ENCODE results near the gene TSPOAP1. TPM values are rescaled to one million over a fixed set of nuclear protein-coding genes. Genes with fewer than 3 reads are reported as not detected.

The TSPOAP1 gene
- total and polyA plus RNA-seq, 8 donors = 6.5 to 68.8 (median 11.6) TPM; not detected in 1

DNA sequence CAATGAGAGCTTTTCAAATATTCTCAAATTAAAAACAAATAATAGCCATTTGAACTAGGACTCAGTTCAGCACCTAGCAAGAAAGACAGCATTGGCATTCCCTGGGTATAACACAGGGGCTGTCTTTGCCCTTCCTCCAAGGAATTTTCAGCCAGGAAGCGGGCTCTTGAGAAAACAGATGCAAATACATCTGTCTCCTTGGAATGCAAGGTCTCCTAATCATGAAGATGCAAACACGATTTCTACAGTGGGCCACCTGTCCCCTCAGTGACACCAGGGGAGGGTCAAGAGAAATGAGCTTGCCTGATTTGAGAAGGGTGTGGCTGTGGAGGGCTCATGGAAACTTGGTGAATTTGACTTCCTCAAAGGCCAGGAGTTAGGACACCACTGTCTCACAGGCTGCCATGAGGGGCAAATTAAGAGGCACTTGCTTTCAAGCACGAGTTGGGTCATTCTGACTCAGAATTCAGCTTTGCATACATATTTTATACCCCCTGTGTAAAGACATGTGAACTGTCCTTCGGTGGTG lies 47.9 kb upstream of the TSPOAP1 start:
- Histone ChIP-seq H3K9me3 (no peaks in the 10 kb centered on the region), H3K27me3 (no peaks in the 10 kb centered on the region), H3K27ac (peak overlapping the region in 1 of 5 donors; percentile 47), H3K36me3 (no peaks in the 10 kb centered on the region), H3K4me3 (no peak overlapping the region), H3K4me1 (peaks cover 16 to 43% (median 20%) of the 10 kb centered on the region in 4 donors)
- 61 to 71% (median 63%) methylated on average over 4 of the region's 4 CpGs for WGBS, 5 donors
- TF ChIP-seq, protein P1, sequence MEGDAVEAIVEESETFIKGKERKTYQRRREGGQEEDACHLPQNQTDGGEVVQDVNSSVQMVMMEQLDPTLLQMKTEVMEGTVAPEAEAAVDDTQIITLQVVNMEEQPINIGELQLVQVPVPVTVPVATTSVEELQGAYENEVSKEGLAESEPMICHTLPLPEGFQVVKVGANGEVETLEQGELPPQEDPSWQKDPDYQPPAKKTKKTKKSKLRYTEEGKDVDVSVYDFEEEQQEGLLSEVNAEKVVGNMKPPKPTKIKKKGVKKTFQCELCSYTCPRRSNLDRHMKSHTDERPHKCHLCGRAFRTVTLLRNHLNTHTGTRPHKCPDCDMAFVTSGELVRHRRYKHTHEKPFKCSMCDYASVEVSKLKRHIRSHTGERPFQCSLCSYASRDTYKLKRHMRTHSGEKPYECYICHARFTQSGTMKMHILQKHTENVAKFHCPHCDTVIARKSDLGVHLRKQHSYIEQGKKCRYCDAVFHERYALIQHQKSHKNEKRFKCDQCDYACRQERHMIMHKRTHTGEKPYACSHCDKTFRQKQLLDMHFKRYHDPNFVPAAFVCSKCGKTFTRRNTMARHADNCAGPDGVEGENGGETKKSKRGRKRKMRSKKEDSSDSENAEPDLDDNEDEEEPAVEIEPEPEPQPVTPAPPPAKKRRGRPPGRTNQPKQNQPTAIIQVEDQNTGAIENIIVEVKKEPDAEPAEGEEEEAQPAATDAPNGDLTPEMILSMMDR (IDR thresholded peaks at IDR 0.05) = no peak
- no peak for TF ChIP-seq POLR2A (IDR thresholded peaks at IDR 0.05)
- TF ChIP-seq EP300 (IDR thresholded peaks at IDR 0.05) = no peak
- DNase-seq = no peak
- intact Hi-C loops (cut with DNase I; ENCODE audit: low total_unique reads) = no loop called here

DNA sequence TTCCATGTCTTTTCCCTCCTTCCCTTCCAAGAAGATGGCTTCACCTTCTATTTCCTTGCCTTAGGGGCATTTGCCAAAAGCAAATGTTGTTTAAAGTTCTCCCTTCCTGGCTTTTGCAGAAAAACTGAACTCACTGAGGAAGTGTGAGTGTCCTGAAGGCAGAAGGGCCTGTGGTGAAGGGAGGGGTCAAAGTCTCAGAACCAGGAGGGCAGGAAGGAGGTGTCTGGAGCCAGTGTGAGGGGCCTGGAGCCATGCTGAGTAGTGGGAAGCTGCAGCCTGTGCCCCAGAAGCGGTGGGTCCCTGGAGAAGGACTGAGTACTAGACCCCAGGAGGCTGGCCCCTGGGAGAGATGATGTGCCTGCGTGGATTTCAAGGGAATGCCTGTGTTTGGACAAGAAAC lies 47.2 kb upstream of the TSPOAP1 start:
- TF ChIP-seq, protein P1 (IDR thresholded peaks at IDR 0.05) = no peak
- TF ChIP-seq POLR2A (IDR thresholded peaks at IDR 0.05) = no peak
- TF ChIP-seq POLR2AphosphoS5 (IDR thresholded peaks at IDR 0.05) = no peak
- no peak for TF ChIP-seq EP300 (IDR thresholded peaks at IDR 0.05)
- WGBS, 5 donors = 72 to 87% (median 81%) methylated on average over 2 of the region's 2 CpGs
- Histone ChIP-seq H3K4me3 (no peak overlapping the region), H3K27ac (peak overlapping the region in 1 of 5 donors; percentile 46), H3K27me3 (no peaks in the 10 kb centered on the region), H3K4me1 (peaks cover 9 to 37% (median 13%) of the 10 kb centered on the region in 4 donors), H3K9me3 (no peaks in the 10 kb centered on the region), H3K36me3 (peaks cover 0 to 1% (median 0%) of the 10 kb centered on the region in 4 donors)
- intact Hi-C loops (cut with DNase I; ENCODE audit: low total_unique reads) = no loop called here
- DNase-seq = no peak

DNA sequence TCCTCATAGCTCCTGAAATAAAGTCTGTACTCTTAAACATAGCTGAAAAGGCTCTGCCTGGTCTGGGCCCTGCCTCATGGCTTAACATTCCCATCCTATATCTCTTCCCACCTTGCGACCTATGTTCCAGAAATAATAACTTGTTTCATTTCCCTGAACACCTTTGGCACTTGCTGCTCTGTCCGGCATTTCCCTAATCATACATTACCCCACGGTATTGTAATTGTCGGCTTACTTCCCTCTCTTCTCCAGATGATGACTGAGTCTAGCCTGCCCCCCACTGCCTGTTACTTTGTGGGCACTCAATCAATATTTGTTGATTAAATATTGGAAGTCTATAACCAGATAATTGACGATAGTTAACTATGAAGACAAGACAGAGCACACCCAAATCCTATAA lies 46.7 kb upstream of the TSPOAP1 start:
- intact Hi-C loops (cut with DNase I; ENCODE audit: low total_unique reads) = no loop called here
- Histone ChIP-seq H3K4me3 (no peak overlapping the region), H3K27ac (peak overlapping the region in 1 of 5 donors; percentile 46), H3K27me3 (no peaks in the 10 kb centered on the region), H3K36me3 (peaks cover 0 to 5% (median 0%) of the 10 kb centered on the region in 4 donors), H3K4me1 (peaks cover 4 to 33% (median 10%) of the 10 kb centered on the region in 4 donors), H3K9me3 (no peaks in the 10 kb centered on the region)
- WGBS, 5 donors = 30 to 40% (median 37%) methylated on average over 5 of the region's 5 CpGs
- peak in 1 of 2 donors; percentile 42 for DNase-seq
- TF ChIP-seq EP300 (IDR thresholded peaks at IDR 0.05) = no peak
- TF ChIP-seq POLR2A (IDR thresholded peaks at IDR 0.05) = no peak
- TF ChIP-seq, protein P1 (IDR thresholded peaks at IDR 0.05) = no peak
- no peak for TF ChIP-seq POLR2AphosphoS5 (IDR thresholded peaks at IDR 0.05)

DNA sequence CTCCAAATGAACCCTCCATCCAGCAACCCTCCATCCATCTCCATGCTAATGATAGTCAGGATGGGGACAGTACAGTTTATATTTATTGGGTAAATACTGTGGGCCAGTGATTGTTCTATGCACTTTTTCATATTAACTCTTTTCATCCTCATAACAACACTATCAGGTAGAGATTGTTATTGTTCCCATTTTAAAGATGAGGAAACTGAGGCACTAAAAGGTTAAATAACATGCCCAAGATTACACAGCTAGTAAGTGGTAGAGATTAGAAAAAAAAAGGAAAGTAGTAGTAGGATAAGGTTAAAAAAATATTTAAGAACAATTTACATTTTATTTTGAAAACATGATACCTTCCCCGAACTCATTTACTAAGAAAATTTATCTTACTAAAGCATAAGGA lies 45.3 kb upstream of the TSPOAP1 start:
- Histone ChIP-seq H3K36me3 (peaks cover 0 to 5% (median 0%) of the 10 kb centered on the region in 4 donors), H3K27ac (no peak overlapping the region), H3K27me3 (no peaks in the 10 kb centered on the region), H3K4me3 (no peak overlapping the region), H3K9me3 (no peaks in the 10 kb centered on the region), H3K4me1 (peaks cover 4 to 33% (median 10%) of the 10 kb centered on the region in 4 donors)
- TF ChIP-seq, protein P1 (IDR thresholded peaks at IDR 0.05) = no peak
- TF ChIP-seq EP300 (IDR thresholded peaks at IDR 0.05) = no peak
- TF ChIP-seq POLR2A (IDR thresholded peaks at IDR 0.05) = no peak
- no peak for TF ChIP-seq POLR2AphosphoS5 (IDR thresholded peaks at IDR 0.05)
- 91 to 100% (median 97%) methylated on average over 1 of the region's 1 CpG for WGBS, 5 donors
- no peak for DNase-seq
- intact Hi-C loops (cut with DNase I; ENCODE audit: low total_unique reads) = no loop called here
